Measurements from ENCODE around the gene DCBLD1. TPM values are rescaled to one million over a fixed set of nuclear protein-coding genes. Genes with fewer than 3 reads are reported as not detected.

Gene DCBLD1
- total RNA-seq, 4 donors from 2014 or later, result 13.5 to 25.9 (median 21.2) TPM

DNA sequence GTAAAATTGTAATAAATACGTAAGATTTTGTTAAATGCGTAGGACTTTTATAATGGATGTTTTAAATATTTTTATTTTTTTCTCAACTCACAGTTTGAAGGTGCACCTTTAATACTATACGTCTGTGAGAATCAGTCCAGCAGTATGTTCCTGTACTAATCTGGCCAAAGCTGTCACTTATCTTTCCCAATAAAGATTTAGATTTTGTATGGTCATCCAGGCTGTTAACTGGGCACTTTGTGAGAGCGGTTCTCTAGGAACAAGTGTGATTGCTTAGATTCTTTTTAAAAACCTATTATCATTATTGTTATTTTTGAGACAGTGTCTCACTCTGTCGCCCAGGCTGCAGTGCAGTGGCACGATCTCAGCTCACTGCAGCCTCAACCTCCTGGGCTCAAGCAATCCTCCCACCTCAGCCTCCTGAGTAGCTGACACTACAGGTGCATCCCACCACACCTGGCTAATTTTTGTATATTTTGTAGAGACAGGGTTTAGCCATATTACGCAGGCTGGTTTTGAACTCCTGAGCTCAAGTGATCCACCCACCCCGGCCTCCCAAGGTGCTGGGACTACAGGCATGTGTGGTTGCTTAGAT is 1.7 kb downstream of the DCBLD1 start:
- Histone ChIP-seq H3K4me1 (peaks cover 7 to 17% of the 10 kb centered on the region in 2 donors), H3K9me3 (no peaks in the 10 kb centered on the region), H3K4me3 (replicated peaks in 1 of 3) (peak overlapping the region in 2 of 3 donors; percentile 80 to 83), H3K27me3 (no peaks in the 10 kb centered on the region), H3K27ac (peak overlapping the region; percentile 75 to 91 (median 90)), H3K36me3 (no peaks in the 10 kb centered on the region)
- WGBS, 2 donors, result 78% methylated on average over 8 of the region's 8 CpGs
- no peak for DNase-seq
- intact Hi-C loops (cut with DNase I), result loop anchor here (10.0 kb wide), 1 partner anchor 71 kb away; no protein-coding TSS in a partner anchor
- TF ChIP-seq, protein P1, sequence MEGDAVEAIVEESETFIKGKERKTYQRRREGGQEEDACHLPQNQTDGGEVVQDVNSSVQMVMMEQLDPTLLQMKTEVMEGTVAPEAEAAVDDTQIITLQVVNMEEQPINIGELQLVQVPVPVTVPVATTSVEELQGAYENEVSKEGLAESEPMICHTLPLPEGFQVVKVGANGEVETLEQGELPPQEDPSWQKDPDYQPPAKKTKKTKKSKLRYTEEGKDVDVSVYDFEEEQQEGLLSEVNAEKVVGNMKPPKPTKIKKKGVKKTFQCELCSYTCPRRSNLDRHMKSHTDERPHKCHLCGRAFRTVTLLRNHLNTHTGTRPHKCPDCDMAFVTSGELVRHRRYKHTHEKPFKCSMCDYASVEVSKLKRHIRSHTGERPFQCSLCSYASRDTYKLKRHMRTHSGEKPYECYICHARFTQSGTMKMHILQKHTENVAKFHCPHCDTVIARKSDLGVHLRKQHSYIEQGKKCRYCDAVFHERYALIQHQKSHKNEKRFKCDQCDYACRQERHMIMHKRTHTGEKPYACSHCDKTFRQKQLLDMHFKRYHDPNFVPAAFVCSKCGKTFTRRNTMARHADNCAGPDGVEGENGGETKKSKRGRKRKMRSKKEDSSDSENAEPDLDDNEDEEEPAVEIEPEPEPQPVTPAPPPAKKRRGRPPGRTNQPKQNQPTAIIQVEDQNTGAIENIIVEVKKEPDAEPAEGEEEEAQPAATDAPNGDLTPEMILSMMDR (IDR thresholded peaks at IDR 0.05), result no peak

DNA sequence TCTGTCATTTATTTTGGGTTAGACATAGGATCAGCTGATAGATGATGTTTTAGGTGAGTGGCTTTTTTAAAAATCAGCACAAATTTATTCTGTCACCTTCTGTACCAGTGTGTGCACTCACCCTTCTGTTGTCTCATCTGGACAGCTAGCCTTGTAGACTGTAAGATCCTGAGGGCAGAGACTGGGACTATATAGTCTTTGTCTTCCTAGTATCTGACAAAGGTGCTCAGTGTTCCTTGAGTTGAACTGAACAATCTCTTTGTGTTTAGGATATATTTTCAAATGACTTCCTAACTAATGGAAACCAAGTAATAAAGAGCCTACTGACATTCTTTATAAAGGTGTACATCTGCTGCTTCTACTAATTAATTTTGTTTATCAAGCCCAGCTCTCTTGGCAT is 3.0 kb downstream of the DCBLD1 start:
- H3K4me3 ChIP-seq (replicated peaks in 1 of 3), result no peak overlapping the region
- no peak for TF ChIP-seq POLR2A (IDR thresholded peaks at IDR 0.05)
- TF ChIP-seq, protein P1 (IDR thresholded peaks at IDR 0.05), result no peak

DNA sequence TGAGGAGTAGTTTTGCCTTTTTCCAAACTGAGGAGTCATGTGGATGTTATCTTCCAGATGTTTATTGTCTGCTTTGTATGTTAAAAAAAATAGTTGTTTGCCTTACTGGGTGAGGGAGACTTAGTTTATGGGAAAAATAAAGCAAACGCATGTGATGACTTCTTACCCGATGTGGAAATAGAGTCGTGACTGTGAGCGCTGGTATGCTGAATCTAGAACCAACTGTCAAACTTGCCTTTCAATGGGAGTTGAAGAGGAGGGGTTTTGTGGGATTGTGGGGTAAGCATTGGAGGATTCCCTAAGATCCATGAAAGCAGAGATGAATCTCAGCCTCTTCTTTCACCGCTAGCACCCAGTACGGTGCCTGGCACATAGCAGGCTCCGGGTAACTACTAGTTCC is 5.3 kb downstream of the DCBLD1 start:
- TF ChIP-seq, protein P1 (IDR thresholded peaks at IDR 0.05), result no peak
- TF ChIP-seq POLR2A (IDR thresholded peaks at IDR 0.05), result no peak
- no peak overlapping the region for H3K27ac ChIP-seq
- H3K4me1 ChIP-seq, result peaks cover 7 to 8% of the 10 kb centered on the region in 2 donors
- no peak overlapping the region for H3K4me3 ChIP-seq (replicated peaks in 1 of 3)
- DNase-seq, result no peak
- 93 to 94% methylated on average over 7 of the region's 7 CpGs for WGBS, 2 donors
- no peaks in the 10 kb centered on the region for H3K36me3 ChIP-seq
- no peaks in the 10 kb centered on the region for H3K27me3 ChIP-seq
- H3K9me3 ChIP-seq, result no peaks in the 10 kb centered on the region
- intact Hi-C loops (cut with DNase I), result loop anchor here (10.0 kb wide), 1 partner anchor 67 kb away; no protein-coding TSS in a partner anchor

More for the DNA sequence above, 3.0 kb downstream of the DCBLD1 start:
- no peak for DNase-seq
- intact Hi-C loops (cut with DNase I), result loop anchor here (10.0 kb wide), 1 partner anchor 69 kb away; no protein-coding TSS in a partner anchor
- Histone ChIP-seq H3K4me1 (peaks cover 7 to 17% of the 10 kb centered on the region in 2 donors), H3K9me3 (no peaks in the 10 kb centered on the region), H3K27me3 (no peaks in the 10 kb centered on the region), H3K36me3 (no peaks in the 10 kb centered on the region), H3K27ac (no peak overlapping the region)

DNA sequence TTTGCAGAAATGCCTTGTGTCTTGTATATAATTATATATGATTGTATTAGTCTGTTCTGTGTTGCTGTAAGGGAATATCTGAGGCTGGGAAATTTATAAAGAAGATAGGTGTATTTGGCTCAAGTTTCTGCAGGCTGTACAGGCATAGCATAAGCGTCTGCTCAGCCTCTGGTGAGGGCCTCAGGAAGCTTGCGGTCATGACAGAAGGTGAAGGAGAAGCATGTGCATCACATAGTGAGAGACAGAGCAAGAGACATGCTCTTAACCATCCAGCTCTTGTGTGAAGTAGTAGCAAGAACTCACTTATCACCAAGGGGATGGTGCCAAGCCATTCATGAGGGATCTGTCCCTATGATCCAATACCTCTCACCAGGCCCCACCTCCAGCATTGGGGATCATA is 6.5 kb downstream of the DCBLD1 start:
- H3K36me3 ChIP-seq, result no peaks in the 10 kb centered on the region
- no peak overlapping the region for H3K4me3 ChIP-seq (replicated peaks in 1 of 3)
- no peaks in the 10 kb centered on the region for H3K27me3 ChIP-seq
- H3K9me3 ChIP-seq, result no peaks in the 10 kb centered on the region
- TF ChIP-seq, protein P1 (IDR thresholded peaks at IDR 0.05), result no peak
- TF ChIP-seq POLR2A (IDR thresholded peaks at IDR 0.05), result no peak
- intact Hi-C loops (cut with DNase I), result loop anchor here (10.0 kb wide), 1 partner anchor 66 kb away; no protein-coding TSS in a partner anchor
- no peak overlapping the region for H3K27ac ChIP-seq
- no peak for DNase-seq
- peaks cover 5% of the 10 kb centered on the region in 2 donors for H3K4me1 ChIP-seq
- WGBS, 2 donors, result 89 to 96% methylated on average over 2 of the region's 2 CpGs

DNA sequence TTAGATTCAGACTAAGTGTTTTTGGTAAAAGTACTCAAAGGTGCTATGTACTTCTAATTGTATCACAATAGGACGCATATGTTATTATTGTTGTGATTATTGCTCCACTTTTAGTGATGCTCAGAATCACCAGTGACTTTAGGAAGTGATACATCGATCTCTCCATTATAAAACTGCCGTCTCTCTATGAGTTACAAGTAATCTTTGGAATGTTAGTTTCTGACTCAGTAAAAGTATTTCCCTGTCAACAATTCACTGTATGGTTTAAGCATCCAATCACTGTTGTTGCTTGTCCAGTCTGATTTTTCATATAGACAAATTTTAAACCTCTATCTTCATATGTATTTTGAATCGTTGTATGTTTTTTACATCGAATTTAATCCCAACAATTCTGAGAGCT is 9.4 kb downstream of the DCBLD1 start:
- intact Hi-C loops (cut with DNase I), result no loop called here
- Histone ChIP-seq H3K4me1 (peaks cover 0 to 7% of the 10 kb centered on the region in 2 donors), H3K4me3 (replicated peaks in 1 of 3) (no peak overlapping the region), H3K9me3 (no peaks in the 10 kb centered on the region), H3K27me3 (no peaks in the 10 kb centered on the region), H3K27ac (no peak overlapping the region), H3K36me3 (no peaks in the 10 kb centered on the region)
- no peak for DNase-seq
- WGBS, 2 donors, result 93 to 96% methylated on average over 5 of the region's 5 CpGs
- no peak for TF ChIP-seq POLR2A (IDR thresholded peaks at IDR 0.05)
- TF ChIP-seq, protein P1 (IDR thresholded peaks at IDR 0.05), result no peak

Measured in thyroid gland (tissue), 4 donors.